Vagina (tissue), 2 donors: Measurements from ENCODE around the gene CYB5B. TPM values are rescaled to one million over a fixed set of nuclear protein-coding genes. Genes with fewer than 3 reads are reported as not detected.

ENCODE experiments used
- DNase-seq, 2 donors: peaks; one replicate each; pipeline ENCODE4 v3.0.0-alpha.2; 2017; ENCODE audit errors: extremely low spot score in 2 of 2
- H3K27ac ChIP-seq: fragments of 200-600 bp; sonication (generic); one replicate; pipeline ENCODE4 v1.5.1; 2019
- H3K27me3 ChIP-seq: fragments of 200-600 bp; sonication (generic); one replicate; pipeline ENCODE4 v1.5.1; 2019
- H3K36me3 ChIP-seq, 2 donors: fragments of 200-600 bp; sonication (generic); one replicate each; pipeline ENCODE4 v1.5.1; 2017 to 2019
- H3K4me1 ChIP-seq: fragments of 200-600 bp; sonication (generic); one replicate; pipeline ENCODE4 v1.5.1; 2019
- H3K4me3 ChIP-seq, 2 donors: fragments of 200-600 bp; sonication (generic); 1 replicate in 1 of 2; 2 replicates in 1 of 2; pipeline ENCODE4 v1.5.1; 2016 to 2019
- H3K9me3 ChIP-seq: fragments of 200-600 bp; sonication (generic); one replicate; pipeline ENCODE4 v1.5.1; 2019
- POLR2A ChIP-seq, 2 donors: fragments of 450-650 bp; IDR thresholded peaks; one replicate each; pipeline ENCODE4 v1.6.1; 2017; ENCODE audit warnings: antibody characterized with exemption in 2 of 2, mild to moderate bottlenecking in 2 of 2, moderate library complexity in 2 of 2
- POLR2AphosphoS5 ChIP-seq, 2 donors: sonication (generic); formaldehyde crosslinking; IDR thresholded peaks; one replicate each; pipeline ENCODE4 v1.9.0; 2017; ENCODE audit warnings: antibody characterized with exemption in 2 of 2, mild to moderate bottlenecking in 2 of 2, low read depth in 1 of 2; ENCODE audit not compliant: insufficient read depth in 1 of 2
- intact Hi-C: fragments of 100-400 bp; cut with DNase I; formaldehyde crosslinking; loops from one replicate; pipeline ENCODE4 v1.15.1; 2023
- total RNA-seq: library from RNA; depleted of rRNA; stranded (reverse); fragments of >200 nt; gene quantifications from one replicate; pipeline ENCODE4 v1.2.3, GENCODE V29; 2016
- TF ChIP-seq, protein P1 (sequence below), 3 experiments: fragments of 450-650 bp in 2 of 3; fragments of 200-600 bp in 1 of 3; sonication (generic) in 1 of 3; IDR thresholded peaks; one replicate each; pipeline ENCODE4 v1.5.1; 2017 to 2019; ENCODE audit warnings: antibody characterized with exemption in 3 of 3, mild to moderate bottlenecking in 2 of 3, moderate library complexity in 2 of 3

The CYB5B gene
- total RNA-seq, 1 donor from 2014 or later = 37.6 TPM

DNA sequence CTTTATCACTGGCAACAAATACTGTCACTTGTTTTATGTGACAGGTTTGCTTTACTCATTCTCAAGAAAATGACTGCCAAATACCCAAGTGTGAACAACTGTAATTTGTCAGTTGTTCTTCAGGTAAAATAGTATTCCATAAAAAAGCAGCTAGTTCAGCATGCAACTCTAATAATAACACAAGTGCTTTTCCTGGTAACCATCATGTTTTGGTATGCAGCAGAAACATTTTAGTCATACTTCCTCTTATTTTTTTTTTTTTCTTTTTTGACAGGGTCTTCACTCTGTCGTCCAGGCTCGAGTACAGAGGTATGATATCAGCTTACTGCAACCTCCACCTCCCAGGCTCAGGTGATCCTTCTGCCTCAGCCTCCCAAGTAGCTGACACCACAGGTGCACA, 43.2 kb upstream of the CYB5B start:
- Histone ChIP-seq H3K4me3 (no peak overlapping the region), H3K27me3 (no peaks in the 10 kb centered on the region), H3K4me1 (peaks cover 22% of the 10 kb centered on the region), H3K9me3 (no peaks in the 10 kb centered on the region), H3K36me3 (peaks cover 0 to 35% of the 10 kb centered on the region in 2 donors), H3K27ac (no peak overlapping the region)
- intact Hi-C loops = no loop called here
- TF ChIP-seq POLR2A (IDR thresholded peaks at IDR 0.05) (no peak), POLR2AphosphoS5 (IDR thresholded peaks at IDR 0.05; ENCODE audit: insufficient read depth in 1 of 2, low read depth in 1 of 2) (no peak)
- TF ChIP-seq, protein P1, sequence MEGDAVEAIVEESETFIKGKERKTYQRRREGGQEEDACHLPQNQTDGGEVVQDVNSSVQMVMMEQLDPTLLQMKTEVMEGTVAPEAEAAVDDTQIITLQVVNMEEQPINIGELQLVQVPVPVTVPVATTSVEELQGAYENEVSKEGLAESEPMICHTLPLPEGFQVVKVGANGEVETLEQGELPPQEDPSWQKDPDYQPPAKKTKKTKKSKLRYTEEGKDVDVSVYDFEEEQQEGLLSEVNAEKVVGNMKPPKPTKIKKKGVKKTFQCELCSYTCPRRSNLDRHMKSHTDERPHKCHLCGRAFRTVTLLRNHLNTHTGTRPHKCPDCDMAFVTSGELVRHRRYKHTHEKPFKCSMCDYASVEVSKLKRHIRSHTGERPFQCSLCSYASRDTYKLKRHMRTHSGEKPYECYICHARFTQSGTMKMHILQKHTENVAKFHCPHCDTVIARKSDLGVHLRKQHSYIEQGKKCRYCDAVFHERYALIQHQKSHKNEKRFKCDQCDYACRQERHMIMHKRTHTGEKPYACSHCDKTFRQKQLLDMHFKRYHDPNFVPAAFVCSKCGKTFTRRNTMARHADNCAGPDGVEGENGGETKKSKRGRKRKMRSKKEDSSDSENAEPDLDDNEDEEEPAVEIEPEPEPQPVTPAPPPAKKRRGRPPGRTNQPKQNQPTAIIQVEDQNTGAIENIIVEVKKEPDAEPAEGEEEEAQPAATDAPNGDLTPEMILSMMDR (IDR thresholded peaks at IDR 0.05) = no peak
- DNase-seq = no peak

GRCh38 chr16:69382421-69382820, 42.0 kb upstream of the CYB5B start:
- TF ChIP-seq POLR2AphosphoS5 (IDR thresholded peaks at IDR 0.05; ENCODE audit: insufficient read depth in 1 of 2, low read depth in 1 of 2) (no peak), POLR2A (IDR thresholded peaks at IDR 0.05) (no peak)
- TF ChIP-seq, protein P1 (IDR thresholded peaks at IDR 0.05) = no peak
- peaks cover 0 to 35% of the 10 kb centered on the region in 2 donors for H3K36me3 ChIP-seq

DNA sequence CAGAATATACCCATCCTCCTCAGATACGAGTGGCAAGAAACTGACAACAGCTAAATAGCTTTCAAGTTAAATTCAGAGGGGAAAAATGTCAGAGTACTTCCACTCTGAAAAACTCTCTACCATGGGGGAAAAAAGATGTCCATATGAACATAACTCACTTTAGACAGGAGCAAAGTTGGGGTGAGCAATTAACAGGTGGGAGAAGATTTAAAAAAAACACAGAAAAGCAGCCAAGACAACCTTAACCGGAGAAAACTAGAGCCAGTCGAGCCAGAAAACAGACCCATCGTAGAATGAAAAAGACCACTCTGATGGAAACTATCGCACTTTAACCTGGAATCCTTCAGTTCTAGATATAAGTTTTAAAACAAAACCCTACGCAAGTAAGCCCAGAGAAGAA, 39.4 kb upstream of the CYB5B start:
- intact Hi-C loops = no loop called here
- Histone ChIP-seq H3K36me3 (peaks cover 0 to 19% of the 10 kb centered on the region in 2 donors), H3K9me3 (no peaks in the 10 kb centered on the region), H3K4me3 (peak overlapping the region; percentile 75 to 88), H3K27me3 (no peaks in the 10 kb centered on the region), H3K27ac (peak overlapping the region; percentile 86), H3K4me1 (peaks cover 22% of the 10 kb centered on the region)
- no peak for TF ChIP-seq POLR2AphosphoS5 (IDR thresholded peaks at IDR 0.05; ENCODE audit: insufficient read depth in 1 of 2, low read depth in 1 of 2)
- no peak for TF ChIP-seq POLR2A (IDR thresholded peaks at IDR 0.05)
- TF ChIP-seq, protein P1 (IDR thresholded peaks at IDR 0.05) = no peak
- DNase-seq = no peak

More at GRCh38 chr16:69382421-69382820, 42.0 kb upstream of the CYB5B start:
- H3K9me3 ChIP-seq = no peaks in the 10 kb centered on the region
- no peak for DNase-seq
- H3K4me1 ChIP-seq = peaks cover 22% of the 10 kb centered on the region
- H3K4me3 ChIP-seq = no peak overlapping the region
- H3K27me3 ChIP-seq = no peaks in the 10 kb centered on the region
- H3K27ac ChIP-seq = no peak overlapping the region
- intact Hi-C loops = no loop called here

DNA sequence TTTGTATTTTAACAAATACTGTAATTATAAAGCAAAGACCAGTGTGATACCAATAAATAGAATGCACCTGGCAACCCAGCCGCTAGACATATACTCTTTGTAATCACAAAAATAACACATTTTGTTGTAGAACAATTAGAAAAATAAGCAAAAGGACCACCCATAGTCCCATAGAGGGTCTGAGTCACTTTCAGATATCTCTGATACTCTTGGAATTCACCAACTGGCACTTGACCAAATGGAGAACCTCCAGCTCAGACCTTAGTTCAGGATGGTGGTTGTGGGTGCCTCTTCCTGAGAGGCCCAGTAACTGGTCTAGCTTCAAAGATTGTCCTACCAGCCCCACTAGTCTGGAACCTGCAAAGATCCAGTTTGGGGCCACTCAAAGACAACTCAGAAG, 37.8 kb upstream of the CYB5B start:
- H3K27ac ChIP-seq = peak overlapping the region; percentile 86
- H3K36me3 ChIP-seq = peaks cover 0 to 13% of the 10 kb centered on the region in 2 donors
- peak overlapping the region; percentile 75 to 88 for H3K4me3 ChIP-seq
- H3K9me3 ChIP-seq = no peaks in the 10 kb centered on the region
- no peaks in the 10 kb centered on the region for H3K27me3 ChIP-seq
- intact Hi-C loops = no loop called here
- TF ChIP-seq, protein P1 (IDR thresholded peaks at IDR 0.05) = no peak
- no peak for TF ChIP-seq POLR2A (IDR thresholded peaks at IDR 0.05)
- TF ChIP-seq POLR2AphosphoS5 (IDR thresholded peaks at IDR 0.05; ENCODE audit: insufficient read depth in 1 of 2, low read depth in 1 of 2) = no peak
- peaks cover 22% of the 10 kb centered on the region for H3K4me1 ChIP-seq
- DNase-seq = no peak

DNA sequence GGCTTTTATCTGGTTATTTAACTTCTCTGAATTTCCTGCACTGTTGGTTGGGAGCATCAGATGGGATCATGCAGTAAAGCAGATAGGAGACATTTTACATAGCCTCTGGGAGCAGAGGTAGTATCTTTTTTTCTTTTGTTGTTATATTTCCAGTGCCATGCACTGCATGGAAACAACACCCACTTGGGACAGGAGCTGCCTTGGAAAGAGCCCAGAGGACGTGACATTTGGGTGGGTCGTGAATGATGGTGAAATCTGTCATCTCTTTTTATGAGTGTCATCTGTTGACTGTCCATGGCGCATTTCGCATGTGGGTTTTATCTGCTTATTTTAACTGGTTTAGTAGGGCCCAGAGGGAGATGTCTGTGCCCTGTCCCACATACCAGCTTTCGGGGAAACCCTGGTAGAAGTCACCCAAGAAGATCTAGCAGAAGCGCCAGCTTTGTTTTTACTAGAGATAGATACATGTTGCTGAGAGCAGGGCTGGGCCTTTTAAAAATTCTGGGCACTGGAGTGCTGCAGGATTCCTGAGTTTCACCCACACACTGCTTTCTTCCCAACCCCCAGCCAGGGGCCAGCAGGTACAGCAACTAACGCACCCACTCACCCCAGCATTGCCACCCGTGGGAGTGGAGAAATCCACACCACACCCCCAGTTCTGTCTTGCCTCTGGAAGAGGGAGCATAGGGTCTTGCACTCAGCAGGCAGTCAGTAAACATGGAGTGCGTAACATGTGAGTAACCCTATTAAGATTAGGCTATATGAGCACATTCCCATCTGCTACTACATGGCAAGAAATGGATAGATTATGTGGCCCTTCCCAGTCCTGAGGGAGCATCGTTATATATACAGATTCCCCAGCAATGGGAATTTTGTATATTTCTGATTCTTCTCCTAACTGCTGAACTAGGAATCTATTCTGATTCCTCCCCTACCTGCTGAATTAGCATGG, 30.2 kb upstream of the CYB5B start:
- peaks cover 29% of the 10 kb centered on the region for H3K4me1 ChIP-seq
- TF ChIP-seq, protein P1 (IDR thresholded peaks at IDR 0.05) = no peak
- TF ChIP-seq POLR2A (IDR thresholded peaks at IDR 0.05) = no peak
- H3K9me3 ChIP-seq = no peaks in the 10 kb centered on the region
- H3K36me3 ChIP-seq = no peaks in the 10 kb centered on the region
- no peak overlapping the region for H3K4me3 ChIP-seq
- intact Hi-C loops = loop anchor here (10.0 kb wide), 1 partner anchor 171 kb away; the partner anchor contains the start of gene NFAT5
- DNase-seq = no peak
- H3K27ac ChIP-seq = no peak overlapping the region
- no peaks in the 10 kb centered on the region for H3K27me3 ChIP-seq
